Hematopoietic multipotent progenitor cell treated with erythropoietin and hydrocortisone succinate and interleukin-3 and kit ligand, for 6 days (in vitro differentiated cells): Measurements from ENCODE around the gene LUZP1.
"Not testable (repeated sequence)": the region's sequence is repeated elsewhere in the genome, so short reads cannot be mapped to it uniquely, and the experiment has no call there.

ENCODE experiments used
- DNase-seq: peaks from one replicate; pipeline ENCODE4 v3.0.0-alpha.2; 2015

The LUZP1 gene

DNA sequence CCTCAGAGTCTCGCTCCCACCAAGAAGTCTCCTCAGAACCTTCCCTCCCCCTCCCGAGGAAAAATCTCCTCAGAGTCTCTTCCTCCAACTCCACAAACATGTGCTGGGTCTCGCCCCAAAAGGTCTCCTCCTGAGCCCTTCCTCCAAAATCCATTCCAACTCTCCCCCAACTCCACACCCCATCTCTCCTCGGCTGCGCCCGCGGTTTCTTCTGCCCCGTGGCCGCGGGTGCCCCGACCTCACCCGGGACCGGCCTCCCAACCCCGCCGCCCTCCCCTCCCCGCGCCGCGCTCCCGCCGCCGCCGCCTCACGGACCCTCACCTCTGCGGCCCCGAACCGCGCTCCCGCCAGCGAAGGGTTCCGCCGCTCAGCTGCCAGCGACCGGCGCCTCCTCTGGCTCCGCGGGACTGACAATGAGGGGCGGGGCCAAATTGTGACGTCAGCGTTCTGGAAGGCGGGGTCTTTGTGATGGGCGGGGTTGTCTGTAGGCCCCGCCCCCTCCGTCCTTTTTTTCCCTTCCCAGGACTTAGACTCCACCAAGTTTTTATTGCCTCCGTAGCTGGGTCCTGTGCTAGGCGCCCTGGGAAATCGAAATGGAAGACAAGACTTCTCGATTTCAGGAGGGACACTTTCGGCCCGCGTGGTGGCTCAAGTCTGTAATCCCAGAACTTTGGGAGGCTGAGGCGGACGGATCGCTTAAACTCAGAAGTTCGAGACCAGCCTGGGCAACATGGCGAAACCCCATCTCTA lies at the start of gene LUZP1:
Gene LUZP1 (minus strand): TSS at position 412 of the 750 bp plus-strand sequence.
- peak; percentile 89 for DNase-seq

GRCh38 chr1:23217421-23218115 lies 48.9 kb upstream of the LUZP1 start, which contains the start of gene HTR1D:
HTR1D (minus strand) TSS chr1:23217502; CDS start chr1:23194219, 23,283 bp downstream.
- no peak for DNase-seq

- DNase-seq: no peak
Observed at GRCh38 chr1:23216771-23217420, 48.2 kb upstream of the LUZP1 start.

GRCh38 chr1:23215751-23216449 lies 47.2 kb upstream of the LUZP1 start:
- DNase-seq: no peak

- DNase-seq: no peak
Observed at GRCh38 chr1:23215291-23215690, 46.6 kb upstream of the LUZP1 start.

DNA sequence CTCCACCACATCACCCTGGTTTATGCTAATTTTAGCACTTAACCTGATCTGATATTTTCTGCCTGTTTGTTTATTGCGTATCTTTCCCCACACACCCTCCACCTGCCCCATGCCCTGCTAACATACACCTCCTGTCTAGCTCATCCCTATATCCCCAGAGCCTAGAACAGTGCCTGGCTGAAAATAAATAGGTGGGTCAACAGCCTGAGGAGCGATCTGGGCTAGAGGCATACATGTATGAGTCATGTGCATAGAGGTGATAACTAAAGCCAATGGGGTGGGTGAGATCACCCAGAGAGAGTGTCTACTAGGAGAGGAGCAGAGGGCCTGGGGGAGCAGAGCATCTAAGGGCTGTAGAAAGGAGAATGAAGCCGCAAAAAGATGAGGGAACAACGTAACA lies 46.0 kb upstream of the LUZP1 start:
- no peak for DNase-seq

- no peak for DNase-seq
Observed at GRCh38 chr1:23211955-23212354, 43.3 kb upstream of the LUZP1 start.

GRCh38 chr1:23210963-23211362 lies 42.3 kb upstream of the LUZP1 start:
- DNase-seq: no peak

GRCh38 chr1:23210351-23210785 lies 41.7 kb upstream of the LUZP1 start:
- DNase-seq: no peak

- no peak for DNase-seq
Observed at GRCh38 chr1:23209770-23210169, 41.1 kb upstream of the LUZP1 start.

DNA sequence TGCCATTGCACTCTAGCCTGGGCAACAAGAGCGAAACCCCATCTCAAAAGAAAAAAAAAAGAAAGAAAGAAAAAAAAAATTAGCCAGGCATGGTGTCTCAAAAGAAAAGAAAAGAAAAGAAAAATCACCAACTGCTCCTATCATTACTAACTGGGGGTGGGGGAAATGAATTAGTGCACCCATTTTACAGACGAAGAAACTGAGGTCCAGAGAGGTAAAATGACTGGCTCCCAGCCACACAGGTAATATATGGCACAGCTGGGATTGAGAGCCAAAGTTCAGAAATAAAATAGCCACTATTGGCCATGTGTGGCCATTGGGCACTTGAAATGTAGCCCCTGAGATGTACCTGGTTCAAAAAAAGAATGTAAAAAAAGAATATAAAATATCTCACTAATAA lies 39.9 kb upstream of the LUZP1 start:
- DNase-seq: no peak

DNA sequence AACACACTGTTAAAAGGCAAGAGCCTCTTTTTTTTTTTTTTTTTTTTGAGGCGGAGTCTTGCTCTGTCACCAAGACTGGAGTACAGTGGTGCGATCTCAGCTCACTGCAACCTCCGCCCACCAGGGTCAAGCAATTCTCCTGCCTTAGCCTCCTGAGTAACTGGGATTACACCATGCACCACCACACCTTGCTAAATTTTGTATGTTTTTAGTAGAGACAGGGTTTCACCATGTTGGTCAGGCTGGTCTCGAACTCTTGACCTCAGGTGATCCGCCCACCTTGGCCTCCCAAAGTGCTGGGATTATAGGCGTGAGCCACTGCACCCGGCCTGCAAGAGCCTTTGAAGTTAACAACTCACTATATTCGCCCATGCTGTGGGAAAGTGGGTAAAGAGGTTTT lies 39.1 kb upstream of the LUZP1 start:
- DNase-seq: not testable (repeated sequence)

DNA sequence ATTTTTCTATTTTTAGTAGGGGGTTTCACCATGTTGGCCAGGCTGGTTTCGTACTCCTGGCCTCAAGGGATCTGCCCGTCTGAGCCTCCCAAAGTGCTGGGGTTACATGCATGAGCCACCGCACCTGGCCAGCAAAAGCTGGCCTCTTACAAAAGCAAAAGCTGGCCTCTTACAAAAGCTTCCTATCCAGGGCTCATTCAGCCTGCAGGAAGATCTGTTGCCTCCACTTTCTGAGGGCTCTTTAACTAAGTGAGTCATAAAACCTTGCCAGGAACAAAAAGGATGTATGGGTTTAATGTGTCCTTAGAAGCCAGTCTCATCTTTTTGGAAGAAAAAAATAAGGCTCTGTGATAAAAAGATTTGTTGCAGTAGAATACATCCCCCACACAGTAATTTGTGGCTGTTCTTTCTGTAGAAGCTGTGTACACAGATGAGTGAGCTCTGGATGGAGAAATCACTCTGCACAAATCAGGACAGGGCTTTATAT lies 33.6 kb upstream of the LUZP1 start:
- no peak for DNase-seq

DNA sequence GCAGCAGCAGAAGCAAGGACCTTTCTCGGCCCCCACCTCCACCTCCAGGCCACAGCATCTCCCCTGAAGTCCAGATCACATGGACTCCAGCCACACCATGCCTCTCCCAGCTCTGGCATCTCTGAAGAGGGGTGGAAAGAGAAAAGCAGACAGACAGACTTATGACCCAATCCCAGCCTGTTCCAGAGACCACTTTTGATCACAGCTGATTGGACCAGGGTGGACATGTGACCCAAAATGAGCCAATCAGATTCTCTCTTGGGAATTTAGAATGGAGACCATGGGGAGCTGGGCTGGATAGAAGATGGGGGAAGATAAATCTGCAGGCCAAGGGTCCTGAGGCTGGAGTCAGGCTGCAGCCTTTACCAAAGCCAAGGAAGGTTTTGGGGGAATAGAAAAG lies 32.2 kb upstream of the LUZP1 start:
- no peak for DNase-seq

DNA sequence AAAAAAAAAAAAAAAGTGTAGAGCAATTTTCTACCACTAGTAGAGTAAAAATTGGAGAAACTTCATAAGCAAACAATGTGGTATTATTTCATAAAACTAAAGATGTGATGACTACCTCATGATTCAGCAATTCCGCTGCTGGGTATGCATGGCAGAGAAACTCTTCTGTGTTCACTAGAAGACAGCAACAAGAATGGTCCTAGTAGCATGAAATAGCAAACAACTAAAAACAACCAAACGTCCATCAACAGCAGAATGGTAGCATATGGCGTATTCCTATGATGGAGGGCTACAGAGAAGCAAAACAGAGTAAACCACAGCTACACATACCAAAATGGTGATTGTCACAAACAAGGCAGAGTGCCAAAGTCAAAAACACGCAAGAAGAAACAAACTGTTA lies 29.7 kb upstream of the LUZP1 start:
- DNase-seq: no peak

DNA sequence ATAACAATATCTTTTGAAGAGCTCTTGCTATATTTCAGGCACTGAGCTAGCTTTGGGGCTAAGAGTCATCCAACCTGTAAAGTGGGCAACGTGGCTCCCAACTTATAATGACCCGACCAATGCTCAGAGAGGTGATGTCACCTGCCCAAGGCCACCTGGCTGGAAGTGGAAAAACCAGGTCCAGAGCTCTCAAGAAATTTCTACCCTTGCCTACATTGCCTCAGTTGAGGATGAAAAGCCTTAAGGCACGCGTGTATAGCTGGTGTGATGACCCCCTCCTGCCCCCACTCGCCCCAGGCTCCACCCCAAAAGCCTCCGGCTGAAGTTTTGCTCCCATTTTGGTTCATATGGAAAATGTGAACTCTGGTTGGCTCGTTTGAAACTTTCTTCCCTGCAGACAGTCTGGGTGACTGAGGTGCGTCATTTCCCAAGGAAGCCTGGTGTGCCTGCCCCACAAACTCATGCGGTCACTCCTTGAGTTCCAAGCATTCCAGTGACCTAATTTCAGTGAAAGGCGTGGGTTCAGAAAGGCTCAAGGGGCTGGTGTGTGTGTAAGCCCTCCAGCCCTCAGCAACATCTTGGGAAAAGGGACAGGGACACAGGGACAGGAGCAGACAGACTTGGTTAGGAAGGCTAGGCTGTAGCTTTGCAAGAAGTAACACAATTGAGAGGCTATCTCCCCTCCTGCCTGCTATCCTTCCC lies 28.1 kb upstream of the LUZP1 start:
- no peak for DNase-seq

GRCh38 chr1:23194119-23194984 lies 25.7 kb upstream of the LUZP1 start:
- no peak for DNase-seq

- no peak for DNase-seq
Observed at GRCh38 chr1:23193391-23194118, 24.9 kb upstream of the LUZP1 start.

- DNase-seq: no peak
Observed at GRCh38 chr1:23191199-23191598, 22.5 kb upstream of the LUZP1 start.

DNA sequence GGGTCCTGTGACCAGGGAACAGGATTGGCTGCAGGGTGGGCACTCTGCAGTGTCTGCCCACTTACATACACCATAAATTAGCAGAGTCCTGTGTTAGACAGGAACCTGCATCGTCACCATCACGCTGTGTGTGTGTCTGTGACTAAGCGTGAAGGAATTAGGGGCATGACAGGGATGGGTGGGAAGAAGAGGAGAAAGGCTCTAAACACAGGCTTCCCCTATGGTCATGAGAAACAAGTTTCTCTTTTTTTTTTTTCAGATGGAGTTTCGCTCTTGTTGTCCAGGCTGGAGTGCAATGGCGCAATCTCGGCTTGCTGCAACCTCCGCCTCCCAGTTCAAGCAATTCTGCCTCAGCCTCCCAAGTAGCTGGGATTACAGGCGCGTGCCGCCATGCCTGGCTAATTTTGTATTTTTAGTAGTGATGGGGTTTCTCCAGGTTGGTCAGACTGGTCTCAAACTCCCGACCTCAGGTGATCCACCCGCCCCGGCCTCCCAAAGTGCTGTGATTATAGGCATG lies 20.3 kb upstream of the LUZP1 start:
- DNase-seq: not testable (repeated sequence)
